Gastroesophageal sphincter (tissue), 4 donors: ENCODE measurements around the gene DNAJC4. TPM values are rescaled to one million over a fixed set of nuclear protein-coding genes. Genes with fewer than 3 reads are reported as not detected.

ENCODE experiments used
- ATAC-seq: fragments of 150-250 bp; one replicate; pipeline ENCODE4 v1.9.1; 2016; ENCODE audit warnings: mild to moderate bottlenecking, moderate library complexity
- H3K27ac ChIP-seq, 4 donors: fragments of 200-600 bp; sonication (generic) in 3 of 4; 1 replicate in 3 of 4; 2 replicates in 1 of 4; pipeline ENCODE4 v1.5.1; 2016 to 2019
- H3K27me3 ChIP-seq: fragments of 200-600 bp; sonication (generic); one replicate; pipeline ENCODE4 v1.5.1; 2019
- H3K36me3 ChIP-seq, 2 donors: fragments of 200-600 bp; sonication (generic); one replicate each; pipeline ENCODE4 v1.5.1; 2019; ENCODE audit warnings: control low read depth in 1 of 2
- H3K4me1 ChIP-seq, 3 donors: fragments of 200-600 bp; sonication (generic); 1 replicate in 2 of 3; 2 replicates in 1 of 3; pipeline ENCODE4 v1.5.1; 2016 to 2019; ENCODE audit warnings: control low read depth in 2 of 3
- H3K4me3 ChIP-seq, 2 donors: fragments of 200-600 bp; sonication (generic); one replicate each; pipeline ENCODE4 v1.5.1; 2019; ENCODE audit warnings: mild to moderate bottlenecking in 1 of 2, moderate library complexity in 1 of 2
- H3K9me3 ChIP-seq, 3 donors: fragments of 200-600 bp; sonication (generic); one replicate each; pipeline ENCODE4 v1.5.1; 2017 to 2019; ENCODE audit warnings: control low read depth in 2 of 3
- EP300 ChIP-seq: sonication (generic); formaldehyde crosslinking; IDR thresholded peaks from one replicate; pipeline ENCODE4 v1.6.1; 2017; ENCODE audit warnings: antibody characterized with exemption, mild to moderate bottlenecking
- POLR2A ChIP-seq, 2 donors: fragments of 450-650 bp; IDR thresholded peaks; one replicate each; pipeline ENCODE4 v1.6.1; 2017; ENCODE audit warnings: antibody characterized with exemption in 2 of 2, mild to moderate bottlenecking in 2 of 2, moderate library complexity in 1 of 2
- POLR2AphosphoS5 ChIP-seq: sonication (generic); formaldehyde crosslinking; IDR thresholded peaks from one replicate; pipeline ENCODE4 v1.6.1; 2017; ENCODE audit warnings: antibody characterized with exemption
- WGBS, 2 donors: methylation state at CpG; one replicate each; pipeline ENCODE4 v1.1.5; 2018; ENCODE audit warnings: low coverage in 1 of 2; 5-methylcytosine and 5-hydroxymethylcytosine counted together
- total RNA-seq, 4 donors: library from RNA; depleted of rRNA; stranded (reverse); fragments of >200 nt; gene quantifications; one replicate each; pipeline ENCODE4 v1.1.0, GENCODE V29; 2016
- TF ChIP-seq, protein P1 (sequence below), 4 experiments: fragments of 200-600 bp in 2 of 4; fragments of 450-650 bp in 2 of 4; sonication (generic) in 1 of 4; IDR thresholded peaks; one replicate each; pipeline ENCODE4 v1.5.1; 2017 to 2019; ENCODE audit warnings: antibody characterized with exemption in 4 of 4, mild to moderate bottlenecking in 2 of 4, moderate library complexity in 2 of 4

The DNAJC4 gene
- total RNA-seq, 4 donors from 2014 or later = 7.1 to 33.5 (median 28.9) TPM

DNA sequence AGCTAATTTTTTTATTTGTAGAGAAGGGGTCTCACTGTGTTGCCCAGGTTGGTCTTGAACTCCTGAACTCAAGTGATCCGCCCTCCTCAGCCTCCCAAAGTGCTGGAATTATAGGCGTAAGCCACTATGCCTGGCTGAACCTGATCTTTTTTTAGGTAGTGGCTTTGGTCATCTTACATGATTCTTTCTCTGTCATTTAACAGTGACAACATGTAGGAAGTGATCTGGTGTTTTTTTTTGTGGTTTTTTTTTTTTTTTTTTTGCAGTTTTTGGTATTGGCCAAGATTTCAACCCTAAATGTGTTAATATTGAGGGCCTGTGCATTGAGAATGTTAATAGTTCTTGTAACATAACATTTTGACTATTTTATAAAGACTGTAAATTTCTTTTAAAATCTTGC, 31.8 kb upstream of the DNAJC4 start:
- Histone ChIP-seq H3K27me3 (no peaks in the 10 kb centered on the region), H3K4me3 (no peak overlapping the region), H3K4me1 (no peaks in the 10 kb centered on the region), H3K36me3 (peaks cover 0 to 100% of the 10 kb centered on the region in 2 donors), H3K9me3 (no peaks in the 10 kb centered on the region), H3K27ac (no peak overlapping the region)
- ATAC-seq = no peak
- TF ChIP-seq POLR2AphosphoS5 = no peak
- WGBS, 2 donors = 93 to 100% methylated on average over 1 to 2 of the region's 2 CpGs

DNA sequence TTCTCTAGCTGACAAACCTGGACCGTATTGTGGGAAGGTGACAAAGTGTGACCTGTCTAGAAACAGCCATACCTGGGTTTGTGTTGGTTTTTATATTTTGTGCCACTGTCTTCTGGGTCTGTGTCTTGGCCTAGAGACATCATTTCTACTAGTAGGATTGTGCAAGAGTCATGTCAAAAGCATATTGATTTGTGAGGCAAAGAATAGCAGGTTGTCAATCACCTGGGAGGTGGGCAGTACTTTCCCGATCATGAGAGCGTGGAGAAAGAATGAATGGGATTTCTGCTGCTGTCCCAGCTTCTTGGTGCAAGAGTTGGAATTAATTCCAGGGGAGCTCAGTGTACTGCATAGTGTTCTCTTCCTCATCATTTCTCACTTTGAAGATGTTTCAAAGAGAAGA, 28.8 kb upstream of the DNAJC4 start:
- WGBS, 2 donors = 58 to 63% methylated on average over 3 of the region's 3 CpGs
- TF ChIP-seq EP300 (no peak), POLR2AphosphoS5 (no peak), POLR2A (IDR thresholded peaks at IDR 0.05) (no peak)
- TF ChIP-seq, protein P1, sequence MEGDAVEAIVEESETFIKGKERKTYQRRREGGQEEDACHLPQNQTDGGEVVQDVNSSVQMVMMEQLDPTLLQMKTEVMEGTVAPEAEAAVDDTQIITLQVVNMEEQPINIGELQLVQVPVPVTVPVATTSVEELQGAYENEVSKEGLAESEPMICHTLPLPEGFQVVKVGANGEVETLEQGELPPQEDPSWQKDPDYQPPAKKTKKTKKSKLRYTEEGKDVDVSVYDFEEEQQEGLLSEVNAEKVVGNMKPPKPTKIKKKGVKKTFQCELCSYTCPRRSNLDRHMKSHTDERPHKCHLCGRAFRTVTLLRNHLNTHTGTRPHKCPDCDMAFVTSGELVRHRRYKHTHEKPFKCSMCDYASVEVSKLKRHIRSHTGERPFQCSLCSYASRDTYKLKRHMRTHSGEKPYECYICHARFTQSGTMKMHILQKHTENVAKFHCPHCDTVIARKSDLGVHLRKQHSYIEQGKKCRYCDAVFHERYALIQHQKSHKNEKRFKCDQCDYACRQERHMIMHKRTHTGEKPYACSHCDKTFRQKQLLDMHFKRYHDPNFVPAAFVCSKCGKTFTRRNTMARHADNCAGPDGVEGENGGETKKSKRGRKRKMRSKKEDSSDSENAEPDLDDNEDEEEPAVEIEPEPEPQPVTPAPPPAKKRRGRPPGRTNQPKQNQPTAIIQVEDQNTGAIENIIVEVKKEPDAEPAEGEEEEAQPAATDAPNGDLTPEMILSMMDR (IDR thresholded peaks at IDR 0.05) = no peak
- H3K36me3 ChIP-seq = peaks cover 0 to 100% of the 10 kb centered on the region in 2 donors
- no peak for ATAC-seq
- no peaks in the 10 kb centered on the region for H3K27me3 ChIP-seq
- H3K4me1 ChIP-seq = peaks cover 0 to 28% (median 3%) of the 10 kb centered on the region in 3 donors
- H3K27ac ChIP-seq = no peak overlapping the region
- H3K4me3 ChIP-seq = no peak overlapping the region
- H3K9me3 ChIP-seq = no peaks in the 10 kb centered on the region

DNA sequence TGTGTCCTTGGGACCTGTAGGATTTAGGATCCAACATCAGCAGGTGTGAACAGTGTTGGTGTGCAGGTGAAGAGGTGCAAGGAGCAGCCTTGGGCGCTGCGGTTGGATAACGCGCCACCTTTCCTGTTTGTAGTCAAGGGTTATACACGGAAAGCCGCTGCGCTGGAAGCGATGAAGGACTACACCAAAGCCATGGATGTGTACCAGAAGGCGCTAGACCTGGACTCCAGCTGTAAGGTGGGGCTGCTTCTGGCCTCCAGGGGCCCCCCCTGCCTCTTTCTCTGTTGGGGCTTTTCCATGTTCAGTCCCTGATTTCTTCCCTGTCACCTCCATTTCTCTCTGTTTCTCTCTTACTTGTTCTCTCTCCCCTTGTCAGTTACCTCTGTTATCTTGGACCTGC, 27.4 kb upstream of the DNAJC4 start:
- Histone ChIP-seq H3K4me1 (peaks cover 0 to 42% (median 3%) of the 10 kb centered on the region in 3 donors), H3K36me3 (peaks cover 0 to 89% of the 10 kb centered on the region in 2 donors), H3K27me3 (no peaks in the 10 kb centered on the region), H3K9me3 (no peaks in the 10 kb centered on the region), H3K27ac (no peak overlapping the region), H3K4me3 (no peak overlapping the region)
- TF ChIP-seq POLR2A (IDR thresholded peaks at IDR 0.05) (no peak), POLR2AphosphoS5 (no peak)
- TF ChIP-seq, protein P1 (IDR thresholded peaks at IDR 0.05) = no peak
- WGBS, 2 donors = 48% methylated on average over 2 of the region's 9 CpGs; no CpG with 5 or more reads in 1 of the 2 donors
- no peak for ATAC-seq

DNA sequence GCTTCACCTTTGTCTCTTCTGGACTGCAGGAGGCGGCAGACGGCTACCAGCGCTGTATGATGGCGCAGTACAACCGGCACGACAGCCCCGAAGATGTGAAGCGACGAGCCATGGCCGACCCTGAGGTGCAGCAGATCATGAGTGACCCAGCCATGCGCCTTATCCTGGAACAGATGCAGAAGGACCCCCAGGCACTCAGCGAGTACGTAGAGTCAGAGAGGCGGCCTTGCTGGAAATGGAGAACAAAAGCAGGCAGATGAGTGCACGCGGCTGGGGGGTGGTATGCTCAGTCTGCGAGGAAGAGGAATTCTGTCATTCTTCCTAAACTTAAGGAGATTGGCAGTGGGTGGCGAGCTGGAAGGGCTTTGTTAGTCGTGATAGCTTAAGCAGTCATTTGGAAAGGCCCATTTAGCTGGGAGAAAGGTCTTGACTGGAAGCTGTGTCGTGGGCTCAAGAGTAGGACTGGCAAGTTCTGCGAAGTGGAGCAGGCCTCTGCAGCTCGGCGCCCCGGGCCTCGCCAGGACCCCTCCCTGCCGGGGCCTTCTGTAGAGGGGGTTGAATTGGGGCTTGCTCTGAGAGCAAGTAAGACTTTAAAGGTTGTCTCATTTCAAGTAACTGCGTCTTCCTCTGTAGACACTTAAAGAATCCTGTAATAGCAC, 26.8 kb upstream of the DNAJC4 start:
- ATAC-seq = no peak
- H3K9me3 ChIP-seq = no peaks in the 10 kb centered on the region
- peak overlapping the region in 1 of 4 donors; percentile 46 for H3K27ac ChIP-seq
- H3K27me3 ChIP-seq = no peaks in the 10 kb centered on the region
- TF ChIP-seq POLR2A (IDR thresholded peaks at IDR 0.05) = no peak
- TF ChIP-seq POLR2AphosphoS5 = no peak
- no peak for TF ChIP-seq EP300
- TF ChIP-seq, protein P1 (IDR thresholded peaks at IDR 0.05) = no peak
- H3K4me1 ChIP-seq = peaks cover 0 to 47% (median 3%) of the 10 kb centered on the region in 3 donors
- no peak overlapping the region for H3K4me3 ChIP-seq
- peaks cover 0 to 83% of the 10 kb centered on the region in 2 donors for H3K36me3 ChIP-seq
- 78 to 89% methylated on average over 9 to 16 of the region's 27 CpGs for WGBS, 2 donors

DNA sequence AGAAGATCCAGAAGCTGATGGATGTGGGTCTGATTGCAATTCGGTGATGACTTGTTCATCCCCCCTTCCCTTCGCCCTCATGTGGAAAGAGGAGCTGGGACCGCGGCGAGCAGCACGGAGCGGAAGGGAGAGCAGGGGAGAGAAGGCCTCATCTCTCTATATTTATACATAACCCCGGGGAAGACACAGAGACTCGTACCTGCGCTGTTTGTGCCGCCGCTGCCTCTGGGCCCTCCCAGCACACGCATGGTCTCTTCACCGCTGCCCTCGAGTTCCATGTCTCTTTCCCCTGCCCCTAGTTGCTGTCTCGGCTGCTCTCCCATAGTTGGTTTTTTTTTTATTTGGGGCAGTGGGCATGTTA, 26.3 kb upstream of the DNAJC4 start:
- no peaks in the 10 kb centered on the region for H3K9me3 ChIP-seq
- peaks cover 0 to 78% of the 10 kb centered on the region in 2 donors for H3K36me3 ChIP-seq
- 73% methylated on average over 15 of the region's 16 CpGs; no CpG with 5 or more reads in 1 of the 2 donors for WGBS, 2 donors
- no peak overlapping the region for H3K4me3 ChIP-seq
- TF ChIP-seq POLR2A (IDR thresholded peaks at IDR 0.05) = no peak
- TF ChIP-seq, protein P1 (IDR thresholded peaks at IDR 0.05) = no peak
- TF ChIP-seq POLR2AphosphoS5 = no peak
- TF ChIP-seq EP300 = no peak
- peaks cover 0 to 48% (median 3%) of the 10 kb centered on the region in 3 donors for H3K4me1 ChIP-seq
- no peaks in the 10 kb centered on the region for H3K27me3 ChIP-seq
- ATAC-seq = no peak
- H3K27ac ChIP-seq = peak overlapping the region in 1 of 4 donors; percentile 46
